Breast epithelium (tissue), 4 donors: Measurements from ENCODE around the gene TMIGD1. TPM values are rescaled to one million over a fixed set of nuclear protein-coding genes. Genes with fewer than 3 reads are reported as not detected.
A peak's percentile ranks its signal among the peaks of the same experiment; 100 is the strongest.

Experiments used
- DNase-seq, 2 donors: peaks; one replicate each; pipeline ENCODE4 v3.0.0-alpha.2; 2019; ENCODE audit warnings: low spot score in 2 of 2
- H3K27ac ChIP-seq, 2 donors: fragments of 200-600 bp; sonication (generic) in 1 of 2; one replicate each; pipeline ENCODE4 v1.5.1; 2016 to 2019; ENCODE audit warnings: mild to moderate bottlenecking in 1 of 2
- H3K27me3 ChIP-seq, 2 donors: fragments of 200-600 bp; sonication (generic) in 1 of 2; one replicate each; pipeline versions ENCODE4 v1.5.1 to v1.6.0; 2017 to 2019; ENCODE audit warnings: control low read depth in 1 of 2, mild to moderate bottlenecking in 1 of 2
- H3K36me3 ChIP-seq: fragments of 200-600 bp; one replicate; pipeline ENCODE4 v1.5.1; 2019
- H3K4me1 ChIP-seq, 2 donors: fragments of 200-600 bp; sonication (generic); one replicate each; pipeline ENCODE4 v1.5.1; 2016 to 2019; ENCODE audit warnings: control low read depth in 1 of 2
- H3K4me3 ChIP-seq, 3 donors: fragments of 200-600 bp; sonication (generic); 1 replicate in 2 of 3; 2 replicates in 1 of 3; pipeline ENCODE4 v1.5.1; 2016 to 2019; ENCODE audit warnings: mild to moderate bottlenecking in 3 of 3, moderate library complexity in 2 of 3
- H3K9me3 ChIP-seq, 2 donors: fragments of 200-600 bp; sonication (generic) in 1 of 2; one replicate each; pipeline ENCODE4 v1.5.1; 2016 to 2019; ENCODE audit warnings: control low read depth in 1 of 2
- CTCF ChIP-seq, 3 donors: fragments of 450-650 bp; IDR thresholded peaks; one replicate each; pipeline ENCODE4 v1.5.1; 2016 to 2017; ENCODE audit warnings: antibody characterized with exemption in 3 of 3, mild to moderate bottlenecking in 3 of 3, moderate library complexity in 3 of 3
- POLR2A ChIP-seq: fragments of 450-650 bp; IDR thresholded peaks from one replicate; pipeline ENCODE4 v1.6.1; 2016; ENCODE audit warnings: antibody characterized with exemption, mild to moderate bottlenecking, moderate library complexity
- POLR2AphosphoS5 ChIP-seq, 3 donors: sonication (generic); formaldehyde crosslinking; IDR thresholded peaks; one replicate each; pipeline ENCODE4 v1.6.1; 2017; ENCODE audit warnings: antibody characterized with exemption in 3 of 3
- intact Hi-C: fragments of 100-400 bp; cut with DNase I; formaldehyde crosslinking; loops from one replicate; pipeline ENCODE4 v1.15.1; 2023; ENCODE audit warnings: low total_unique reads
- total RNA-seq, 3 donors: library from RNA; depleted of rRNA; stranded (reverse); fragments of >200 nt; gene quantifications; one replicate each; pipeline ENCODE4 v1.1.0, GENCODE V29; 2016

Gene TMIGD1
- total RNA-seq, 3 donors from 2014 or later: 1.6 TPM; not detected in 2

DNA sequence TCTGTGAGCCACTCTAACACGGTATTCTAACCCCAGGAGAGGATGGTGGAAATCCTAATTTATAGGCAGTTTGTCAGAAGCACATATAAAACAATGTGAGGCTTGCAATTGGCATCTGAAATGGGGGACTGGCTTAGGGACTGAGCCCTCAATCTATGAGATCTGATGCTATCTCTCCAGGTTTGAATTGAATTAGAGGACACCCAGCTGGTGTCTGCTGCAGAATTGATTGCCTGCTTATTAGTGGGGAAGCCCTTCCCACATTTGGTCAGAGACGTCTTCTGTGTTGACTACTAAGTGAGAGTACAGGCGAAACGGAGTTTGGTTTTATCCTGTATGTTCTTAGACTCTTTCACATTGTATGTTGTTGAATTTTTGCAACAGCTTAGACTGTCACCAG lies 13.6 kb upstream of the TMIGD1 start:
- peaks cover 0 to 7% of the 10 kb centered on the region in 2 donors for H3K4me1 ChIP-seq
- DNase-seq: no peak
- intact Hi-C loops: no loop called here
- no peaks in the 10 kb centered on the region for H3K9me3 ChIP-seq
- no peaks in the 10 kb centered on the region for H3K27me3 ChIP-seq
- no peak overlapping the region for H3K27ac ChIP-seq
- no peak for TF ChIP-seq CTCF (IDR thresholded peaks at IDR 0.05)
- TF ChIP-seq POLR2A: no peak
- no peak overlapping the region for H3K4me3 ChIP-seq
- H3K36me3 ChIP-seq: no peaks in the 10 kb centered on the region

DNA sequence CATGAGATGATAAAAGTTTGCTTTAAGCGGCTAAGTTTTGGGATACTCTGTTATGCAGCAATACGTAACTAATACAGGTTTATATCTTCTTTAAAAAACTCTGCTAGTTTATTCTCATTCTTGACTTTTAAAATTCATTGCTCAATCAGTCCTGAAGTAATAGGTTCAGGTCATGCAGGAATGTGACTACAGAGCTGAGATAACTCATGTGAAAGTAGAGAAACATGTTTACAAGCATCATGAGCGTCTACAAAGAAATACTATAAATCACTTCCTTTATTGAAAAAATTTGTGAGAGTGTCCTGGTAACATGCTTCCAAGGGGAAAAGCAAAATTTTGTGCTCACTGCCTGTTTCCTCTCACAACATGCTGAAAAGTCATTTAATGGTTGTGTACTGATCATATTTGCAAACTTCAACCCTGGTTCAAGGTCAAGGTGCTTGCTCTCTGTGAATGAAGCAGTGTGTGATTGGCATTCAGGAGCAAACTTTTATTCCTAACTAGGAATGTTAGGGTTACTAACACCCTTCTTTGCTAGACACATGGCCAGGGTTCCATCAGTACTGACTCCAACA lies 12.5 kb upstream of the TMIGD1 start:
- no peak for DNase-seq
- Histone ChIP-seq H3K27ac (peak overlapping the region; percentile 86 to 88), H3K4me1 (peaks cover 0 to 7% of the 10 kb centered on the region in 2 donors), H3K9me3 (no peaks in the 10 kb centered on the region), H3K36me3 (no peaks in the 10 kb centered on the region), H3K27me3 (no peaks in the 10 kb centered on the region), H3K4me3 (no peak overlapping the region)
- intact Hi-C loops: no loop called here
- TF ChIP-seq CTCF (IDR thresholded peaks at IDR 0.05) (no peak), POLR2A (no peak), POLR2AphosphoS5 (IDR thresholded peaks at IDR 0.05) (no peak)

DNA sequence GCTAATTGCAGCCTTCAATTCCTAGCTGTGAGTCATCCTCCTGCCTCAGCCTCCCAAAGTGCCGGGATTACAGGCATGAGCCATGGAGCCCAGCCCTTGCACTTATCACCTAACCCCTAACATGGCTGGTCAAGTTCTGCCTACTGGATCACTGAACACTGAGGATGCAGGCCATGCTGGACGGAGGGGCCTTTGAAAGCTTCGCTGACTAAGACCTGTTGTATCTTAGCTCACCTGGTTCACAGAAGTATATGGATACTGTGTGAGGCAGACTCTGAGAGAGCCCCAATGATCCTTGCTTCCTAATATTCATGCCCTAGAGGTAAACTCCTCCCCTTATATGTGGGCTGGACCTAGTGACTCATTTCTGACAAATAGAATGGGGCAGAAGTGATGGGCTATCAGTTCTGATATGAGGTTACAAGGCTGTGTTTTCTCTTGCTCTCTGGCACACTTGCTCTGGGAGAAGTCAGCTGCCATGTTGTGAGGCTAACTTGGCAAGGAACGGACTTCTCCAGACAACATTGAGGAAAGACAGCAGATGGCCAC lies 11.7 kb upstream of the TMIGD1 start:
- intact Hi-C loops: no loop called here
- TF ChIP-seq POLR2AphosphoS5 (IDR thresholded peaks at IDR 0.05): no peak
- no peak for TF ChIP-seq POLR2A
- no peak for TF ChIP-seq CTCF (IDR thresholded peaks at IDR 0.05)

GRCh38 chr17:30345089-30345433 lies 11.2 kb upstream of the TMIGD1 start:
- no peaks in the 10 kb centered on the region for H3K36me3 ChIP-seq
- no peaks in the 10 kb centered on the region for H3K9me3 ChIP-seq
- DNase-seq: no peak
- TF ChIP-seq POLR2A (no peak), CTCF (IDR thresholded peaks at IDR 0.05) (no peak), POLR2AphosphoS5 (IDR thresholded peaks at IDR 0.05) (no peak)
- H3K4me1 ChIP-seq: peaks cover 0 to 7% of the 10 kb centered on the region in 2 donors
- H3K27ac ChIP-seq: peak overlapping the region; percentile 86 to 88
- intact Hi-C loops: no loop called here
- H3K27me3 ChIP-seq: no peaks in the 10 kb centered on the region
- no peak overlapping the region for H3K4me3 ChIP-seq

More for the DNA sequence above, 11.7 kb upstream of the TMIGD1 start:
- Histone ChIP-seq H3K36me3 (no peaks in the 10 kb centered on the region), H3K4me3 (no peak overlapping the region), H3K27me3 (no peaks in the 10 kb centered on the region), H3K27ac (peak overlapping the region; percentile 86 to 88), H3K4me1 (peaks cover 0 to 7% of the 10 kb centered on the region in 2 donors), H3K9me3 (no peaks in the 10 kb centered on the region)
- DNase-seq: no peak

- H3K36me3 ChIP-seq: no peaks in the 10 kb centered on the region
- peak overlapping the region in 1 of 3 donors; percentile 16 for H3K4me3 ChIP-seq
- peak in 1 of 2 donors; percentile 48 for DNase-seq
- TF ChIP-seq POLR2AphosphoS5 (IDR thresholded peaks at IDR 0.05): peak in 1 of 3 donors; percentile 37
- TF ChIP-seq CTCF (IDR thresholded peaks at IDR 0.05): no peak
- H3K4me1 ChIP-seq: peaks cover 0 to 7% of the 10 kb centered on the region in 2 donors
- intact Hi-C loops: no loop called here
- peak overlapping the region; percentile 86 to 88 for H3K27ac ChIP-seq
- no peaks in the 10 kb centered on the region for H3K27me3 ChIP-seq
- H3K9me3 ChIP-seq: no peaks in the 10 kb centered on the region
These were observed 10.6 kb upstream of the TMIGD1 start for GRCh38 chr17:30344283-30345088.
